Sigmoid colon (tissue), 7 donors: ENCODE measurements around the gene MBOAT7. TPM values are rescaled to one million over a fixed set of nuclear protein-coding genes. Genes with fewer than 3 reads are reported as not detected.
A peak's percentile ranks its signal among the peaks of the same experiment; 100 is the strongest.

ENCODE experiments used
- DNase-seq: peaks from one replicate; pipeline ENCODE4 v3.0.0-alpha.2; 2019
- H3K27ac ChIP-seq, 4 donors: fragments of 200-600 bp; sonication (generic); one replicate each; pipeline ENCODE4 v1.5.1; 2016 to 2019; ENCODE audit warnings: mild to moderate bottlenecking in 1 of 4
- H3K27me3 ChIP-seq, 3 donors: fragments of 200-600 bp; sonication (generic); one replicate each; pipeline ENCODE4 v1.5.1; 2019; ENCODE audit warnings: mild to moderate bottlenecking in 1 of 3
- H3K36me3 ChIP-seq, 4 donors: fragments of 200-600 bp; sonication (generic); one replicate each; pipeline ENCODE4 v1.5.1; 2016 to 2019
- H3K4me1 ChIP-seq, 4 donors: fragments of 200-600 bp; sonication (generic); one replicate each; pipeline ENCODE4 v1.5.1; 2017 to 2019
- H3K4me3 ChIP-seq, 4 donors: fragments of 200-600 bp; sonication (generic); one replicate each; pipeline ENCODE4 v1.5.1; 2017 to 2019; ENCODE audit warnings: mild to moderate bottlenecking in 2 of 4, moderate library complexity in 1 of 4
- H3K9me3 ChIP-seq, 4 donors: fragments of 200-600 bp in 3 of 4; sonication (generic) in 3 of 4; one replicate each; pipeline versions ENCODE4 v1.5.1 to v1.6.1; 2013 to 2019
- EP300 ChIP-seq, 4 donors: sonication (generic); formaldehyde crosslinking; IDR thresholded peaks; one replicate each; pipeline ENCODE4 v1.6.1; 2017; ENCODE audit warnings: antibody characterized with exemption in 4 of 4
- POLR2A ChIP-seq, 2 donors: fragments of 450-650 bp; IDR thresholded peaks; one replicate each; pipeline ENCODE4 v1.6.1; 2016; ENCODE audit warnings: antibody characterized with exemption in 2 of 2, mild to moderate bottlenecking in 2 of 2, moderate library complexity in 2 of 2
- POLR2AphosphoS5 ChIP-seq, 4 donors: sonication (generic); formaldehyde crosslinking; IDR thresholded peaks; one replicate each; pipeline ENCODE4 v1.6.1; 2017; ENCODE audit warnings: antibody characterized with exemption in 4 of 4
- WGBS, 2 donors: extraction: QIAGEN DNeasy Blood & Tissue Kit; methylation state at CpG; one replicate each; pipeline ENCODE4 v1.1.7; 2013; 5-methylcytosine and 5-hydroxymethylcytosine counted together
- intact Hi-C: fragments of 100-400 bp; cut with DNase I; formaldehyde crosslinking; loops from one replicate; pipeline ENCODE4 v1.15.1; 2023
- polyA plus RNA-seq, 3 donors: library from polyadenylated mRNA; stranded (reverse); fragments of 200-250 nt; gene quantifications; one replicate each; pipeline ENCODE4 v1.2.3, GENCODE V29; 2013
- total RNA-seq, 4 donors: library from RNA; depleted of rRNA; stranded (reverse); fragments of >200 nt; gene quantifications; one replicate each; pipeline ENCODE4 v1.1.0, GENCODE V29; 2016
- TF ChIP-seq, protein P1 (sequence below), 4 experiments: fragments of 450-650 bp in 3 of 4; fragments of 200-600 bp in 1 of 4; IDR thresholded peaks; one replicate each; pipeline ENCODE4 v1.5.1; 2016 to 2019; ENCODE audit warnings: antibody characterized with exemption in 4 of 4, mild to moderate bottlenecking in 3 of 4, moderate library complexity in 2 of 4
- donor health status: healthy with polysubstance abuse.
- donor health status: Bipolar disorder and iron deficiency.
- donor health status: healthy.

Gene MBOAT7, protein sequence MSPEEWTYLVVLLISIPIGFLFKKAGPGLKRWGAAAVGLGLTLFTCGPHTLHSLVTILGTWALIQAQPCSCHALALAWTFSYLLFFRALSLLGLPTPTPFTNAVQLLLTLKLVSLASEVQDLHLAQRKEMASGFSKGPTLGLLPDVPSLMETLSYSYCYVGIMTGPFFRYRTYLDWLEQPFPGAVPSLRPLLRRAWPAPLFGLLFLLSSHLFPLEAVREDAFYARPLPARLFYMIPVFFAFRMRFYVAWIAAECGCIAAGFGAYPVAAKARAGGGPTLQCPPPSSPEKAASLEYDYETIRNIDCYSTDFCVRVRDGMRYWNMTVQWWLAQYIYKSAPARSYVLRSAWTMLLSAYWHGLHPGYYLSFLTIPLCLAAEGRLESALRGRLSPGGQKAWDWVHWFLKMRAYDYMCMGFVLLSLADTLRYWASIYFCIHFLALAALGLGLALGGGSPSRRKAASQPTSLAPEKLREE
- 10 to 100 TPM; 20.1 to 49.7 (median 31.0) TPM for total RNA-seq
- polyA plus RNA-seq: 10 to 100 TPM; 15.0 to 79.7 (median 16.0) TPM

DNA sequence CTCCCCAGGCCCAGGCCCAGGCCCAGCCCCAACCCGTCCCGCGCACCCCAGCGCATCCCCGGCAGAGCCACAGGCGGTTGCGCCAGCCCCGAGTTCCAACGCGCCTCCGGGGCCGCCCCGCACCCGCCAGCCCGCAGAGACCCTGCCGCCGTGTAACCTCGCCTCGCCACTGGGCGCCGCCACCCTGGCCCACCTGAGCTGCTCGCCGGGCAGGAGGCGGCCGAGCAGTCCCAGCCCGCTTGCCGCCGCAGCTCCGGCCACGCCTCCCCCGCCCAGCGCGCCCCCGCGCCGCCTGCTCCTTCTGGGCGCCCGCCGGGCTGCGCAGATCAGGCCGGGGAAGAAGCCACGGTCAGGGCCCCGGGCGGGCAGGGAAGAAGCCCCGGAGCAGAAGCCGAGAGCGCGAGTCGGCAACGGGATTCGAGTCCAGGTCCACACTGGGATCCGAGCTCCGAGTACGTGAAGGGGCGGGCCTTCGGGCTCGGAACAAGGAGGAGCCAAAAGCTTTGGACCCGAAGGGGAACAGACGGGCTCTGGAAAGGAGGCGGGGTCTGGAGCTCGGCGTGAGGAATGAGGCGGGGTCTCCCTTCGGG lies at the start of gene MBOAT7:
Gene MBOAT7, minus strand, starts transcription at position 436 of the 590 bp plus-strand sequence. CDS start 1,072 bp downstream, outside the sequence.
- Histone ChIP-seq H3K27me3 (no peaks in the 10 kb centered on the region), H3K36me3 (peaks cover 0 to 28% (median 4%) of the 10 kb centered on the region in 4 donors), H3K27ac (peak within 1 kb of the TSS; percentile 94 to 99 (median 98)), H3K9me3 (no peaks in the 10 kb centered on the region), H3K4me3 (peak within 1 kb of the TSS; percentile 62 to 95 (median 88)), H3K4me1 (peaks cover 0 to 28% (median 26%) of the 10 kb centered on the region in 4 donors)
- intact Hi-C loops: loop anchor here (2.0 to 5.0 kb wide), 2 partner anchors 20 to 43 kb away; no protein-coding TSS in a partner anchor
- peak in 1 of 2 donors; percentile 44 for TF ChIP-seq POLR2A (IDR thresholded peaks at IDR 0.05)
- TF ChIP-seq POLR2AphosphoS5 (IDR thresholded peaks at IDR 0.05): peak; percentile 60 to 86 (median 72)
- peak in 1 of 4 donors; percentile 19 for TF ChIP-seq EP300 (IDR thresholded peaks at IDR 0.05)
- TF ChIP-seq, protein P1, sequence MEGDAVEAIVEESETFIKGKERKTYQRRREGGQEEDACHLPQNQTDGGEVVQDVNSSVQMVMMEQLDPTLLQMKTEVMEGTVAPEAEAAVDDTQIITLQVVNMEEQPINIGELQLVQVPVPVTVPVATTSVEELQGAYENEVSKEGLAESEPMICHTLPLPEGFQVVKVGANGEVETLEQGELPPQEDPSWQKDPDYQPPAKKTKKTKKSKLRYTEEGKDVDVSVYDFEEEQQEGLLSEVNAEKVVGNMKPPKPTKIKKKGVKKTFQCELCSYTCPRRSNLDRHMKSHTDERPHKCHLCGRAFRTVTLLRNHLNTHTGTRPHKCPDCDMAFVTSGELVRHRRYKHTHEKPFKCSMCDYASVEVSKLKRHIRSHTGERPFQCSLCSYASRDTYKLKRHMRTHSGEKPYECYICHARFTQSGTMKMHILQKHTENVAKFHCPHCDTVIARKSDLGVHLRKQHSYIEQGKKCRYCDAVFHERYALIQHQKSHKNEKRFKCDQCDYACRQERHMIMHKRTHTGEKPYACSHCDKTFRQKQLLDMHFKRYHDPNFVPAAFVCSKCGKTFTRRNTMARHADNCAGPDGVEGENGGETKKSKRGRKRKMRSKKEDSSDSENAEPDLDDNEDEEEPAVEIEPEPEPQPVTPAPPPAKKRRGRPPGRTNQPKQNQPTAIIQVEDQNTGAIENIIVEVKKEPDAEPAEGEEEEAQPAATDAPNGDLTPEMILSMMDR (IDR thresholded peaks at IDR 0.05): peak in 2 of 4 experiments; percentile 27 to 30
- no peak for DNase-seq
- WGBS, 2 donors: 0% methylated on average over 64 of the region's 64 CpGs

DNA sequence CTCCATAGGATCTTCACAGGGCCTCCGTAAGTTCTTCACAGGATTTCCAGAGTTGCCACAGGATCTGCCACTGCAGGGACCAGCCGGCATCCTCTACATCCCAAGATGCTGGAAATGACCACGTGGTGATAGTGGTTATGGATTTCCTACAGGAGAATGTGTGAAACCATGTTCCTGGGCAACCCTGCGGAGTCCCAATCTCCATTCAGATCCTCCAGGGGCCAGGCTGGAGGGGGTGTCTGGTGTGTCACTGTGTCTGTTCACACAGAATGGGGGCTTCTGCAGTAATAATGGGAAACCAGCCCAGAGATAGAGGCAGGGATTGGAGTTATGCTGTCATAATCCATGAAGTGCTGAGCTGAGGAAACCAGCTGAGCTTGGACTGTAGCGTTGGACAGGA lies 44.6 kb upstream of the MBOAT7 start:
- H3K4me1 ChIP-seq: no peaks in the 10 kb centered on the region
- WGBS, 2 donors: 65 to 83% methylated on average over 5 of the region's 5 CpGs
- H3K27me3 ChIP-seq: peaks cover 0 to 14% (median 7%) of the 10 kb centered on the region in 3 donors
- intact Hi-C loops: loop anchor here (5.0 kb wide), 1 partner anchor 47 kb away; the partner anchor contains the start of gene MBOAT7
- TF ChIP-seq EP300 (IDR thresholded peaks at IDR 0.05) (no peak), POLR2A (IDR thresholded peaks at IDR 0.05) (no peak), POLR2AphosphoS5 (IDR thresholded peaks at IDR 0.05) (no peak)
- TF ChIP-seq, protein P1 (IDR thresholded peaks at IDR 0.05): no peak
- no peak overlapping the region for H3K4me3 ChIP-seq
- H3K27ac ChIP-seq: no peak overlapping the region
- no peaks in the 10 kb centered on the region for H3K36me3 ChIP-seq
- peak; percentile 26 for DNase-seq
- no peaks in the 10 kb centered on the region for H3K9me3 ChIP-seq

DNA sequence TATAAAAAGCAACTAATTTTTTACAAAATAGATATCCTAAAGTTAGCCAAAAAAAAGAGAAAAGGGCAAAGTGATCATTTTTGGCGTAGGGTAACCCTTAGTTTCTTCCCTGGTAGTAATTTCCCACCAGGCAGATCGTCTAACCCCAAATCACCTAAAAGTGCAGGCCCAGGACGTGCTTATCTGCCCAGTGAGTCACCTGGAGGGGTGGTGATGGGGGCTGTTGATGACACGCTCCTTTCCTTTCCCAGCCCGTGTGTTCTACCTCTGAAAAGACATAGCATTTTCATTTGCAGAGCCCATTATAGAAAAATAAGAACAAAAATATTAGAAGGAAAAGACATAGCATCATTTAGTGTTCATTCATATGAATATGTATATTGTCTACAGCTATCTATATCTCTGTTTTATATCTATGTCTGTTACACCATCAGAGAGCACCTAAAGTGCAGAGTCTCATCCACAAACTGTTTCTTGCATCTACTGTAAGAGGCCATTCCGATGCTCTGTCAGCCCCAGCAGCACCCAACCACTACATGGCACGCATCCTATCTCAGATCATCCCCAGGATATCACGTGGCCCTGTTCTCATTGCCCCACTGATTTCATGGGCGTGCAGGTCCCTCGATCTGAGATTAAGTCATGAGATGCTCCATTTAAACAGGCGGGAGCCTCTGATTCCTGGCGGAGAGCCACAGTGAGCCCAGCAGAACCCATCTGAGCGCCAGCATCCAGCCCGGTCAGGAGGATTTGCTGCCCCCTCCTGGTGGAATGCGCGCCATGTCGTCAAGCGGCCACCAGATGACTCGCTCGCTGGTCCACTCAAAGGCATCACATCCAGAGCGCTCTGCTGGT lies 41.9 kb upstream of the MBOAT7 start:
- no peak for TF ChIP-seq EP300 (IDR thresholded peaks at IDR 0.05)
- no peak for TF ChIP-seq POLR2A (IDR thresholded peaks at IDR 0.05)
- peak in 1 of 4 donors; percentile 33 for TF ChIP-seq POLR2AphosphoS5 (IDR thresholded peaks at IDR 0.05)
- TF ChIP-seq, protein P1 (IDR thresholded peaks at IDR 0.05): peak; percentile 76 to 89 (median 82)
- Histone ChIP-seq H3K4me1 (no peaks in the 10 kb centered on the region), H3K27ac (no peak overlapping the region), H3K9me3 (no peaks in the 10 kb centered on the region), H3K4me3 (no peak overlapping the region), H3K36me3 (no peaks in the 10 kb centered on the region), H3K27me3 (peaks cover 0 to 14% (median 7%) of the 10 kb centered on the region in 3 donors)
- peak; percentile 92 for DNase-seq
- intact Hi-C loops: loop anchor here (1.0 to 5.0 kb wide), 2 partner anchors 44 to 63 kb away; partner anchors contain the start of gene MBOAT7
- 17 to 24% methylated on average over 21 of the region's 21 CpGs for WGBS, 2 donors

DNA sequence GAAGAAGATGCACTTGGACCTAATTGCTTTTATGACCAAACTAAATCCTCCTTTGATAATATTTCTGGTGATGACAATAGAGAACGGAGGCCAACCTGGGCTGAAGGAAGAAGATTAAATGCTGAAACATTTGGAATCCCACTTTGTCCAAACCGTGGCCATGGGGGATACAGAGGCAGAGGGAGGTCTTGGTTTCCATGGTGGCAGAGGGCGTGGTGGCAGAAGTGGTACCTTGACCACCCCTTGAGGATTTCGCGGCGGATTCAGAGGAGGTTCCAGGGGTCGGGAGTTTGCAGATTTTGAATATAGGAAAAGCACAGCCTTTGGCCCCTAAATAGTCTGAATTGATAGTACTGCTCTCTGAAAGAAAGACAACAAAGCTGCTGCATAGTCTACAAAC lies 40.7 kb upstream of the MBOAT7 start:
- intact Hi-C loops: loop anchor here (5.0 kb wide), 1 partner anchor 43 kb away; the partner anchor contains the start of gene MBOAT7
- DNase-seq: peak; percentile 20
- TF ChIP-seq, protein P1 (IDR thresholded peaks at IDR 0.05): no peak
- no peak for TF ChIP-seq POLR2A (IDR thresholded peaks at IDR 0.05)
- TF ChIP-seq POLR2AphosphoS5 (IDR thresholded peaks at IDR 0.05): no peak
- no peak for TF ChIP-seq EP300 (IDR thresholded peaks at IDR 0.05)
- no peak overlapping the region for H3K27ac ChIP-seq
- no peaks in the 10 kb centered on the region for H3K9me3 ChIP-seq
- H3K36me3 ChIP-seq: no peaks in the 10 kb centered on the region
- H3K4me3 ChIP-seq: no peak overlapping the region
- H3K4me1 ChIP-seq: no peaks in the 10 kb centered on the region
- WGBS, 2 donors: 82 to 90% methylated on average over 7 of the region's 7 CpGs
- H3K27me3 ChIP-seq: peaks cover 0 to 14% (median 7%) of the 10 kb centered on the region in 3 donors
